MM.1S (cell line): Measurements from ENCODE around the gene GCLM.

Experiments used
- DNase-seq: peaks from one replicate; pipeline ENCODE4 v3.0.0-alpha.2; 2015
- H2AFZ ChIP-seq: fragments of 300-600 bp; sonication (generic); 2 replicates; pipeline ENCODE4 v1.6.0; 2016; ENCODE audit warnings: antibody characterized with exemption, low read length
- H3F3A ChIP-seq: fragments of 300-600 bp; sonication (generic); 2 replicates; pipeline ENCODE4 v1.6.1; 2016; ENCODE audit warnings: mild to moderate bottlenecking, antibody characterized with exemption, low read length, moderate library complexity, mixed read lengths; ENCODE audit not compliant: insufficient read depth
- H3K27ac ChIP-seq: fragments of 300-600 bp; sonication (generic); 2 replicates; pipeline ENCODE4 v1.5.1; 2016; ENCODE audit warnings: mild to moderate bottlenecking, low read length
- H3K27me3 ChIP-seq: fragments of 300-600 bp; sonication (generic); replicated peaks from 2 replicates; pipeline ENCODE4 v1.6.0; 2016; ENCODE audit warnings: low read length; ENCODE audit not compliant: insufficient read depth
- H3K36me3 ChIP-seq: fragments of 300-600 bp; sonication (generic); replicated peaks from 2 replicates; pipeline ENCODE4 v1.6.1; 2016; ENCODE audit warnings: mild to moderate bottlenecking, low read length, mixed read lengths; ENCODE audit not compliant: insufficient read depth
- H3K4me1 ChIP-seq: fragments of 300-600 bp; sonication (generic); 2 replicates; pipeline ENCODE4 v1.6.1; 2016; ENCODE audit warnings: low read length, mixed read lengths
- H3K4me2 ChIP-seq: fragments of 300-600 bp; sonication (generic); 2 replicates; pipeline ENCODE4 v1.6.0; 2016; ENCODE audit warnings: low read depth, low read length
- H3K4me3 ChIP-seq: fragments of 300-600 bp; sonication (generic); 2 replicates; pipeline ENCODE4 v1.5.1; 2016; ENCODE audit warnings: low read length, mixed read lengths
- H3K79me2 ChIP-seq: fragments of 300-600 bp; sonication (generic); 2 replicates; pipeline ENCODE4 v1.6.1; 2016; ENCODE audit warnings: mixed run types, low read length, mixed read lengths
- H3K9ac ChIP-seq: fragments of 300-600 bp; sonication (generic); 2 replicates; pipeline ENCODE4 v1.6.1; 2016; ENCODE audit warnings: low read length, mixed read lengths
- H3K9me2 ChIP-seq: fragments of 300-600 bp; sonication (generic); replicated peaks from 2 replicates; pipeline ENCODE4 v1.6.1; 2016; ENCODE audit warnings: mild to moderate bottlenecking, low read length, mixed read lengths; ENCODE audit not compliant: insufficient read depth
- H3K9me3 ChIP-seq: fragments of 300-600 bp; sonication (generic); replicated peaks from 2 replicates; pipeline ENCODE4 v1.6.1; 2016; ENCODE audit warnings: mild to moderate bottlenecking, low read length, mixed read lengths; ENCODE audit not compliant: insufficient read depth
- H4K20me1 ChIP-seq: fragments of 300-600 bp; sonication (generic); 2 replicates; pipeline ENCODE4 v1.6.1; 2016; ENCODE audit warnings: mild to moderate bottlenecking, low read length, moderate library complexity, mixed read lengths; ENCODE audit not compliant: insufficient read depth
- EZH2 ChIP-seq: fragments of 300-600 bp; sonication (generic); optimal IDR thresholded peaks from 2 replicates; pipeline ENCODE3; 2017; ENCODE audit warnings: low read depth, mild to moderate bottlenecking, antibody characterized with exemption, low read length, mixed read lengths
- EZH2phosphoT487 ChIP-seq: fragments of 300-600 bp; sonication (generic); IDR thresholded peaks from 2 replicates; pipeline ENCODE4 v1.6.1; 2018; ENCODE audit warnings: antibody characterized with exemption, low read length
- TF ChIP-seq, protein P1 (sequence below): fragments of 300-600 bp; sonication (generic); IDR thresholded peaks from 2 replicates; pipeline ENCODE4 v1.5.1; 2016; ENCODE audit warnings: antibody characterized with exemption, low read length, mixed read lengths

GCLM gene

DNA sequence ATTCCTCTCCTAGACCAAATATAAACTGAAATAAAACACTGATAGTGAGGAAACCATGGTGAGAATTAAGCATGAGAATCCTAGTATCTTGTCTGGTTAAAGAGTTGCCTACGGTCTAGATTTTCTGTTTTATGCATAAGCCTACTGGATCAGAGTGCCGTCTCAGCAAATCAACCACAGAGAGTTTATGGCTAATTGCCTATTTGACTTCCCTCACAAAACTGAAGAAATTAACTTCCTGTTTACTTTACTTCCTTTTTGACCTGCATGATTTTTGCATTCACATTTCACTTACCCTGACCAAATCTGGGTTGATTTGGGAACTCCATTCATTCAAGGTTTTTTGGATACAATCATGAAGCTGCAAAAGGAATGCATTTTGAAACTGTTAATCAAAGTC lies 5.0 kb downstream of the GCLM start:
- no peaks in the 10 kb centered on the region for H4K20me1 ChIP-seq
- no peaks in the 10 kb centered on the region for H3K27me3 ChIP-seq
- no peaks in the 10 kb centered on the region for H3K9me2 ChIP-seq
- TF ChIP-seq, protein P1, sequence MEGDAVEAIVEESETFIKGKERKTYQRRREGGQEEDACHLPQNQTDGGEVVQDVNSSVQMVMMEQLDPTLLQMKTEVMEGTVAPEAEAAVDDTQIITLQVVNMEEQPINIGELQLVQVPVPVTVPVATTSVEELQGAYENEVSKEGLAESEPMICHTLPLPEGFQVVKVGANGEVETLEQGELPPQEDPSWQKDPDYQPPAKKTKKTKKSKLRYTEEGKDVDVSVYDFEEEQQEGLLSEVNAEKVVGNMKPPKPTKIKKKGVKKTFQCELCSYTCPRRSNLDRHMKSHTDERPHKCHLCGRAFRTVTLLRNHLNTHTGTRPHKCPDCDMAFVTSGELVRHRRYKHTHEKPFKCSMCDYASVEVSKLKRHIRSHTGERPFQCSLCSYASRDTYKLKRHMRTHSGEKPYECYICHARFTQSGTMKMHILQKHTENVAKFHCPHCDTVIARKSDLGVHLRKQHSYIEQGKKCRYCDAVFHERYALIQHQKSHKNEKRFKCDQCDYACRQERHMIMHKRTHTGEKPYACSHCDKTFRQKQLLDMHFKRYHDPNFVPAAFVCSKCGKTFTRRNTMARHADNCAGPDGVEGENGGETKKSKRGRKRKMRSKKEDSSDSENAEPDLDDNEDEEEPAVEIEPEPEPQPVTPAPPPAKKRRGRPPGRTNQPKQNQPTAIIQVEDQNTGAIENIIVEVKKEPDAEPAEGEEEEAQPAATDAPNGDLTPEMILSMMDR: no peak
- no peak for TF ChIP-seq EZH2
- no peak for TF ChIP-seq EZH2phosphoT487
- peaks cover 4% of the 10 kb centered on the region; the same call in 1 of the 2 replicates for H3K4me1 ChIP-seq
- H3K79me2 ChIP-seq: peaks cover 25% of the 10 kb centered on the region
- peak overlapping the region; percentile 22; the same call in 1 of the 2 replicates for H3K27ac ChIP-seq
- H3K4me3 ChIP-seq: no peak overlapping the region
- H3F3A ChIP-seq: peaks cover 2% of the 10 kb centered on the region; the same call in 1 of the 2 replicates
- no peak overlapping the region for H2AFZ ChIP-seq
- peak; percentile 26 for DNase-seq
- no peaks in the 10 kb centered on the region for H3K36me3 ChIP-seq
- no peak overlapping the region for H3K9ac ChIP-seq
- H3K9me3 ChIP-seq: no peaks in the 10 kb centered on the region
- H3K4me2 ChIP-seq: peak overlapping the region; percentile 43; the same call in 1 of the 2 replicates

DNA sequence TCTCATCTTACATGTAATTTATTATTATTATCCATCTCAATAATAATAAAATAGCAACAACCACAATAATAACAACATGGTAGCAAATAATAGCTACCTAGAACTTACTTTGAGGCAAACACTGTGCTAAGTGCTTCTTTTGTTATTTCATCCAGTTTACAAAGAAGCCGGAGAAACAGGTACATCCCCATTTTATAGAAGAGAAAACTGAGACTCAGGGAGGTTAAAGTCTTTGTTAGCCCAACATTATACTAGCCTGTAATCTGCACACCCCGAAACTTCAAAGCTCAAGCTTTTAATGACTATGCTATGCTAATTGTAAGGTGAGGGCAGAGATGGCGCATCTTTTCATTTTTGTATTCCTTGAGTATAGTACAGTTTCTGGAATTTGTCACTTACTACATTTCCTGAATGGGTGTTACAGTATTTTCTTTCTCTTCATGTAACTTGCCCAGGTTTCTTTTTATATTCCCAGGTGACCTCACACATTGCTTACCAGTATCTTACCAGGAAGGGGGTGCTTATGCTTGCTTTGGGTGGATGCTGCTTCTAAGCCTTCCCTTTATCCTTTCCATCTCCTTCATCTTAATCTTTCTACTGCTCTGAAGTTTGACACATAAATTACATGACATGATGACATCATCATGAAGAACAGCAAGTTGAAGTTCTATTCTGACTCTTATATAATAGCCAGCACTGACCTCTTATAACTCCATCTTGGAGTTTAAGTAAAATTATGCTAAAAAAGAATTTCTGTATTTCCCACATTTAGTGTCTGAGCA lies 8.3 kb downstream of the GCLM start:
- Histone ChIP-seq H3F3A (peaks cover 2% of the 10 kb centered on the region; the same call in 1 of the 2 replicates), H3K9me2 (no peaks in the 10 kb centered on the region), H3K9me3 (no peaks in the 10 kb centered on the region), H3K4me2 (no peak overlapping the region), H4K20me1 (no peaks in the 10 kb centered on the region), H3K36me3 (no peaks in the 10 kb centered on the region), H3K27me3 (no peaks in the 10 kb centered on the region), H2AFZ (no peak overlapping the region), H3K4me3 (no peak overlapping the region), H3K9ac (no peak overlapping the region), H3K79me2 (peaks cover 5% of the 10 kb centered on the region; the same call in 1 of the 2 replicates), H3K27ac (no peak overlapping the region), H3K4me1 (peaks cover 4% of the 10 kb centered on the region; the same call in 1 of the 2 replicates)
- TF ChIP-seq, protein P1: no peak
- TF ChIP-seq EZH2phosphoT487: no peak
- TF ChIP-seq EZH2: no peak
- no peak for DNase-seq

DNA sequence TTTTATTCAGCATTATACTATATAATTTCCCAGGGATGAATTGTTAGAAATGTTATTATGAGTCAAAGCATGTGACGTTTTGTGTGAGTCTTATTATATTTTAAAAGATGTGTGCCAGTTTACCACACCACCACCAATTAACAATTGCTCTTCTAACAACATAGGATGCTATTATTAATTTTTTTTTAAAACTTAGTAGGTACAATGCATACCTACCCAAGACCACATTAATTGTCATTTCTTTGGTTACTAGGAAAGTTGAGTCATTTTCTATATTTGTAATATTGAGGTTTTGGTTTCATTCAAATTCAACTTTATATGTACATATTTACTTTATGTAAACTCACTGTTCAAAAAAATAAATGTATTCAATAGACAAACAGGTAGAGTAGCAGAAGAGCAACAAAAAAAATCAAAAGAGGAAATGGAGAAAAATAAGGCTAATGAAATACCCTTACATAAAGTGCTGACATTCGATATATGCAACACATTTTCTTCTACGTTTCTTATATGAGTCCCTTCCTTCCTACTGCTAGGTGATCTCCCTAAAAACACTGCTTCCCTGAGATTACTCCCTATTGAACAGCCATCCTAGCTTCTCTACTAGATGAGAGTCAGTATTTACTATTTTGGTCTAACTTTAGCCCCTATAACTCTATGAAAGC lies 9.6 kb downstream of the GCLM start:
- Histone ChIP-seq H3K27ac (no peak overlapping the region), H3K4me1 (peaks cover 4% of the 10 kb centered on the region; the same call in 1 of the 2 replicates), H2AFZ (no peak overlapping the region), H3K36me3 (no peaks in the 10 kb centered on the region), H3K9ac (no peak overlapping the region), H3K9me3 (no peaks in the 10 kb centered on the region), H3K27me3 (no peaks in the 10 kb centered on the region), H3K79me2 (no peaks in the 10 kb centered on the region), H3K9me2 (no peaks in the 10 kb centered on the region), H3K4me2 (no peak overlapping the region), H3K4me3 (no peak overlapping the region), H4K20me1 (no peaks in the 10 kb centered on the region), H3F3A (peaks cover 2% of the 10 kb centered on the region; the same call in 1 of the 2 replicates)
- no peak for TF ChIP-seq EZH2
- TF ChIP-seq, protein P1: no peak
- TF ChIP-seq EZH2phosphoT487: no peak
- DNase-seq: no peak
